BE2C (cell line): ENCODE results near the gene CCDC70.

ENCODE experiments used
- DNase-seq: peaks from one replicate; pipeline ENCODE4 v3.0.0-alpha.2; 2020
- H3K27me3 ChIP-seq: fragments of 250-450 bp; sonication (Bioruptor Pico); 2 replicates; pipeline ENCODE4 v1.5.1; 2020; ENCODE audit warnings: mild to moderate bottlenecking
- H3K36me3 ChIP-seq: fragments of 250-450 bp; sonication (Bioruptor Pico); 2 replicates; pipeline ENCODE4 v1.5.1; 2020; ENCODE audit warnings: mild to moderate bottlenecking
- H3K4me1 ChIP-seq: fragments of 250-450 bp; sonication (Bioruptor Pico); 2 replicates; pipeline ENCODE4 v1.5.1; 2020
- H3K4me3 ChIP-seq: 2 replicates; pipeline ENCODE4 v1.5.1; 2011; ENCODE audit warnings: low read depth, low read length
- H3K9me3 ChIP-seq: fragments of 250-450 bp; sonication (Bioruptor Pico); 2 replicates; pipeline ENCODE4 v1.5.1; 2020
- CTCF ChIP-seq: IDR thresholded peaks from 2 replicates; pipeline ENCODE4 v1.5.1; 2012; ENCODE audit warnings: mild to moderate bottlenecking, low read depth, low read length

CCDC70 gene

DNA sequence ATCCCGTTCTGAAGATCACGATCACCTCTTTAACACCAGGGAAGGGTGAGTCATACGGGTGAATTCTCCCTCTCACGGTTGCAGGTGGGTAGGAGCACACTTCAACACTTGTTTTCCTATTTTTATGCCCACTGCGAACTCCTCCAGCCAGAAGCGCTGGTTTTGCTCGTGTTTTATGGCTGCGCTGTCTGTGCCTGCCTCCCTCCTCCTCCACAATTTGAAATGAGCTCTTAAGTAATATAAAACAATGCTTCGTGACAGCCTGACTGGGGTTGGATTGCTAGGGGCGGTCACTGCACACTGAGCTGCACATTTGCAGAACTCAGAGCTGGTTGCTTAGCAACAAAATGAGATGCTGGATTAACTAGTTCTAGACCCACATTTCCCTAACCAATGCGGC lies 12.9 kb downstream of the CCDC70 start:
- Histone ChIP-seq H3K4me1 (no peaks in the 10 kb centered on the region), H3K27me3 (no peaks in the 10 kb centered on the region), H3K4me3 (no peak overlapping the region), H3K36me3 (no peaks in the 10 kb centered on the region), H3K9me3 (no peaks in the 10 kb centered on the region)
- no peak for DNase-seq
- no peak for TF ChIP-seq CTCF

- Histone ChIP-seq H3K4me1 (no peaks in the 10 kb centered on the region), H3K4me3 (no peak overlapping the region)
- TF ChIP-seq CTCF = no peak
Observed at GRCh38 chr13:51879133-51879532, 17.4 kb downstream of the CCDC70 start.

GRCh38 chr13:51881296-51881695 lies 19.5 kb downstream of the CCDC70 start:
- no peaks in the 10 kb centered on the region for H3K36me3 ChIP-seq
- no peak for DNase-seq
- no peaks in the 10 kb centered on the region for H3K9me3 ChIP-seq
- H3K4me1 ChIP-seq = no peaks in the 10 kb centered on the region
- no peak for TF ChIP-seq CTCF
- no peak overlapping the region for H3K4me3 ChIP-seq
- H3K27me3 ChIP-seq = no peaks in the 10 kb centered on the region

More at GRCh38 chr13:51879133-51879532, 17.4 kb downstream of the CCDC70 start:
- Histone ChIP-seq H3K27me3 (no peaks in the 10 kb centered on the region), H3K36me3 (no peaks in the 10 kb centered on the region), H3K9me3 (no peaks in the 10 kb centered on the region)
- no peak for DNase-seq

DNA sequence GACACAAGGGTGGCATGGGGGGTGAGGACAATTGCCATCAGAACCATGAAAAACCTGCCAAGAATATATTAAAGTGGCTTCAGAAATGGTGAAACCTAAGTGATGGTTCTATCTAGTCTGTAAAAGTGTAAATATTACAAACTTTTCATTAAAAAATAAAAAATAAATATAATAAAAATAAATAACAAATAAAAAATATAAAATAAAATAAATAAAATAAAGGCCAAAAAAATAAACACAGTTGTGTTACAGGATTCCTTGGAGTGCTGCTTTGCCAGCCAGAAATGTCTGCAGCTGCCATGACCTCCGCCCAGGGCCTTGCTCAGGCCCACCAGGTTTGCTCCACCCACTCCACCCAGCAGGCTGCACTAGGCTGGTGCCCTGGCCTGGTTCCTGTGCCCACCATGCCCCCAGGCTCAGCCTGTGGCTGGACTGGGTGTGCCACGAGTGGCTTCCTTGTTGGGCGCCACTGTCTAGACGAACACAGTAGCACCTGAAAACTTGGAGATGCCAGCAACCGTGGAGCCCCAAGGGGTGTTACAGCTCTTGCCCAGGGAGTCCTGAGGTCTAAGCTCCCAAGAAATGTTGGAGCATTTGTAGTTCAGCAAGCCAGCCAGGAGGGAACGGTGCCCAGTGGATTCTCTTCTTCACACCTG lies 20.9 kb downstream of the CCDC70 start:
- no peaks in the 10 kb centered on the region for H3K36me3 ChIP-seq
- no peaks in the 10 kb centered on the region for H3K4me1 ChIP-seq
- TF ChIP-seq CTCF = no peak
- H3K27me3 ChIP-seq = no peaks in the 10 kb centered on the region
- no peaks in the 10 kb centered on the region for H3K9me3 ChIP-seq
- no peak overlapping the region for H3K4me3 ChIP-seq
- DNase-seq = no peak

GRCh38 chr13:51883226-51883600 lies 21.4 kb downstream of the CCDC70 start:
- Histone ChIP-seq H3K27me3 (no peaks in the 10 kb centered on the region), H3K4me3 (no peak overlapping the region), H3K9me3 (no peaks in the 10 kb centered on the region), H3K36me3 (no peaks in the 10 kb centered on the region), H3K4me1 (no peaks in the 10 kb centered on the region)
- no peak for DNase-seq
- no peak for TF ChIP-seq CTCF

GRCh38 chr13:51885651-51886050 lies 23.9 kb downstream of the CCDC70 start:
- Histone ChIP-seq H3K4me1 (no peaks in the 10 kb centered on the region), H3K4me3 (no peak overlapping the region), H3K9me3 (no peaks in the 10 kb centered on the region), H3K27me3 (no peaks in the 10 kb centered on the region), H3K36me3 (no peaks in the 10 kb centered on the region)
- no peak for DNase-seq
- no peak for TF ChIP-seq CTCF
